22Rv1 (cell line): ENCODE results near the gene LRRC1.

ENCODE experiments used
- H3K27ac ChIP-seq: fragments of 450-650 bp; 2 replicates; pipeline ENCODE4 v1.5.1; 2017
- ZFX ChIP-seq: fragments of 450-650 bp; IDR thresholded peaks from 2 replicates; pipeline ENCODE4 v1.6.1; 2017; ENCODE audit warnings: antibody characterized with exemption, borderline replicate concordance
- TF ChIP-seq, protein P1 (sequence below): fragments of 450-650 bp; IDR thresholded peaks from 2 replicates; pipeline ENCODE4 v1.5.1; 2017; ENCODE audit warnings: mild to moderate bottlenecking

LRRC1 gene

DNA sequence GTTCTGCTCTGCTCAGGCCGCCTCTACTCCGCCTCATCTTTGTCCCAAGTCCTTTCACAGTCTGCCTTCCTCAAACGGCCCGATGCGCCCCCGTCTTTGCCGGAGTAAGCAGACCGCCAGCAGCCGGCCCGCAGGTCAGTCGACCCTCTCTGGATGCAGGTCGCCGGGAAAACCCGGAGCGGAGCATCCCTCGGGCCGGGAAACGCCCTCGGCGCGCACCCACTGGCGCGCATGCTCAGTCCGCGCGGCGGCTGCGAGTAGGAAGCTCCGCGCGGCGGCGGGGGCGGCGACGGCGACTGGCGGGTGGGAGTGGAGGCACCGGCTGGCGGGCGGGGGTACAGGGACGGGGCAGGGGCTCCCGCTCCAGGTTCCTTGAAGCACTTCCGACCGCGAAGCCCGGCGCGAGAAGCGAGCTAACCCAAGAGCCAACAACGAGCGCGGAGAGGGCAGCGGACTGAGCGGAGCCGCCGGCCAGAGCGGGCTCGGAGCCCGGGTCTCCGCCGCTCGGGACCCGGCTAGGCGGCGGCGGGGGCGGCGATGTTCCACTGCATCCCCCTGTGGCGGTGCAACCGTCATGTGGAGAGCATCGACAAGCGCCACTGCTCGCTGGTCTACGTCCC, at the start of gene LRRC1:
Gene LRRC1, plus strand, starts transcription at position 286 of the 620 bp plus-strand sequence. Its CDS starts 252 bp downstream, at position 538.
- peak within 1 kb of the TSS; percentile 81 for H3K27ac ChIP-seq
- TF ChIP-seq, protein P1, sequence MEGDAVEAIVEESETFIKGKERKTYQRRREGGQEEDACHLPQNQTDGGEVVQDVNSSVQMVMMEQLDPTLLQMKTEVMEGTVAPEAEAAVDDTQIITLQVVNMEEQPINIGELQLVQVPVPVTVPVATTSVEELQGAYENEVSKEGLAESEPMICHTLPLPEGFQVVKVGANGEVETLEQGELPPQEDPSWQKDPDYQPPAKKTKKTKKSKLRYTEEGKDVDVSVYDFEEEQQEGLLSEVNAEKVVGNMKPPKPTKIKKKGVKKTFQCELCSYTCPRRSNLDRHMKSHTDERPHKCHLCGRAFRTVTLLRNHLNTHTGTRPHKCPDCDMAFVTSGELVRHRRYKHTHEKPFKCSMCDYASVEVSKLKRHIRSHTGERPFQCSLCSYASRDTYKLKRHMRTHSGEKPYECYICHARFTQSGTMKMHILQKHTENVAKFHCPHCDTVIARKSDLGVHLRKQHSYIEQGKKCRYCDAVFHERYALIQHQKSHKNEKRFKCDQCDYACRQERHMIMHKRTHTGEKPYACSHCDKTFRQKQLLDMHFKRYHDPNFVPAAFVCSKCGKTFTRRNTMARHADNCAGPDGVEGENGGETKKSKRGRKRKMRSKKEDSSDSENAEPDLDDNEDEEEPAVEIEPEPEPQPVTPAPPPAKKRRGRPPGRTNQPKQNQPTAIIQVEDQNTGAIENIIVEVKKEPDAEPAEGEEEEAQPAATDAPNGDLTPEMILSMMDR = no peak
- TF ChIP-seq ZFX = no peak

- TF ChIP-seq, protein P1 = no peak
- no peak for TF ChIP-seq ZFX
- peak overlapping the region; percentile 52; the same call in 1 of the 2 replicates for H3K27ac ChIP-seq
Measured at GRCh38 chr6:53746442-53747103, 48.2 kb upstream of the LRRC1 start.

- TF ChIP-seq, protein P1 = no peak
- TF ChIP-seq ZFX = no peak
- H3K27ac ChIP-seq = no peak overlapping the region
Measured at GRCh38 chr6:53750052-53750650, 44.7 kb upstream of the LRRC1 start.

DNA sequence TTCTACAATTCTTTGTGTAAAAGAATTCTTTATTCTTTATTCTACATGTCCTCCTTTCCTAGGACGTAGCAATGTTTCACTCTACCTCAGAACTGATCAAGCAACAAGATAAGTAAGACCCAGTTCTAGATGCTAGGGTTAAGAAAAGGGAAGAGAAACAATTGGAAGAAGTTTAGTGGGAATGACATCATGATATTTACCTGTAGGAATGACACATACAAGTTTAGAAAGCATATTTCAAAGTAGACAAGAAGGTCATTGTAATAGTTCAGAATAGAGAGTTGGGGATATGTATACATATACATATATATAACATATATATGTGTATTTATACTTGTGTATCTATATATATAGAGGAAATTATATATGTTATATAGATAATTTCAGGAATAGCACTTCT, 43.4 kb upstream of the LRRC1 start:
- H3K27ac ChIP-seq = no peak overlapping the region
- TF ChIP-seq, protein P1 = no peak
- TF ChIP-seq ZFX = no peak

- TF ChIP-seq ZFX = no peak
- no peak overlapping the region for H3K27ac ChIP-seq
Measured at GRCh38 chr6:53752440-53752839, 42.4 kb upstream of the LRRC1 start.

DNA sequence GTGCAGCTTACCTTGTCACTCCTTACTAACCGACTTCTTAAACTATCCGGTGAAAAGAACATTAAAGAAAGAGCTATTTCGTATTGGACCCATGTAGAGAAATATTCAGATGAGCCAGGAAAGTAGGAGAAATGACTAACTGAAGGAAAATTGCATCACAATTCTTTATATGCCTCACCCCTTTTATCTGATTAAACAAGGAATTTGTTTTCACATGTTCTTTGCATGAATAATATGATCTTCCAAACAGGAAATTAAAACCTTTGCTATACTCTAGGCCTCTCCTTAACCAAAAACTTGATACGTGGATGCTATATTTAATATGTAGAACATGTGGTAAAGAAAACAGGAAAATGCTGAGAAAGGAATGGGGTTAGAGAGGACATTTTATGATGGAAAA, 41.9 kb upstream of the LRRC1 start:
- no peak overlapping the region for H3K27ac ChIP-seq
- TF ChIP-seq, protein P1 = no peak
- TF ChIP-seq ZFX = no peak

DNA sequence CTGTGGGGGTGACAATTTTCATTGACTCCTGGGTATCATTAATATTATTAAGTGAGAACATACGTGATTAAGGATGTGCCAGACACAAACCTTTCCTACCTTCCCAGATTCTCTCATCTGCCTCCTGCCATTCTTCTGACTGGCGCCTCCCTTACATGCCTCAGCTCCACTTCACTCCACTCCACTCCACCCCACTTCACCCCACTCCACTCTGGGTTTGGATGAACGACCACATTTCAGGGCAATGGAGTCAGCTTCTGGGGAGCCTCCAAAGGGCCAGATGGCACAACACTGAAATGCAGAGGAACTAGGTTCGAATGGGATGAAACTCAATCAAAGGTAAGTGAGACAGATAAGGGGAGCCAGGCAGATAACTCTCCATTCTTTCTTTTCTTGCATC, 40.5 kb upstream of the LRRC1 start:
- no peak overlapping the region for H3K27ac ChIP-seq
- TF ChIP-seq ZFX = no peak
- TF ChIP-seq, protein P1 = no peak
